HG03520 (cell line): ENCODE data around the gene RAPGEF2.
A peak's percentile ranks its signal among the peaks of the same experiment; 100 is the strongest.
"Not testable (repeated sequence)": the region's sequence is repeated elsewhere in the genome, so short reads cannot be mapped to it uniquely, and the experiment has no call there.

Experiments used
- ATAC-seq: cut with Tn5 transposase; IDR thresholded peaks from one replicate; pipeline ENCODE4 v1.9.1; 2021; ENCODE audit warnings: mild to moderate bottlenecking, moderate library complexity; ENCODE audit not compliant: unreplicated experiment

RAPGEF2 gene

GRCh38 chr4:159160242-159160641 lies 57.4 kb downstream of the RAPGEF2 start:
- no peak for ATAC-seq

GRCh38 chr4:159161436-159161835 lies 58.6 kb downstream of the RAPGEF2 start:
- ATAC-seq: not testable (repeated sequence)

GRCh38 chr4:159162576-159162975 lies 59.7 kb downstream of the RAPGEF2 start:
- ATAC-seq: no peak

GRCh38 chr4:159163521-159163920 lies 60.6 kb downstream of the RAPGEF2 start:
- ATAC-seq: no peak

GRCh38 chr4:159169404-159170302 lies 66.8 kb downstream of the RAPGEF2 start:
- ATAC-seq: peak; percentile 63

- ATAC-seq: no peak
Measured at GRCh38 chr4:159171287-159171686, 68.4 kb downstream of the RAPGEF2 start.

GRCh38 chr4:159173886-159174285 lies 71.0 kb downstream of the RAPGEF2 start:
- ATAC-seq: no peak

GRCh38 chr4:159174645-159175084 lies 71.8 kb downstream of the RAPGEF2 start:
- ATAC-seq: no peak

GRCh38 chr4:159175085-159175988 lies 72.5 kb downstream of the RAPGEF2 start:
- ATAC-seq: peak; percentile 47

- no peak for ATAC-seq
Measured at GRCh38 chr4:159175989-159176375, 73.1 kb downstream of the RAPGEF2 start.

- ATAC-seq: peak; percentile 42
Measured at GRCh38 chr4:159177265-159178150, 74.6 kb downstream of the RAPGEF2 start.

GRCh38 chr4:159178151-159178546 lies 75.3 kb downstream of the RAPGEF2 start:
- peak; percentile 30 for ATAC-seq

GRCh38 chr4:159178979-159179969 lies 76.4 kb downstream of the RAPGEF2 start:
- ATAC-seq: no peak

- not testable (repeated sequence) for ATAC-seq
Measured at GRCh38 chr4:159183885-159184605, 81.2 kb downstream of the RAPGEF2 start.

- no peak for ATAC-seq
Measured at GRCh38 chr4:159185591-159186023, 82.7 kb downstream of the RAPGEF2 start.

- ATAC-seq: no peak
Measured at GRCh38 chr4:159188646-159189045, 85.8 kb downstream of the RAPGEF2 start.

GRCh38 chr4:159190651-159191050 lies 87.8 kb downstream of the RAPGEF2 start:
- no peak for ATAC-seq

GRCh38 chr4:159191989-159192388 lies 89.1 kb downstream of the RAPGEF2 start:
- ATAC-seq: no peak
